ENCODE results near the gene FOXP1. TPM values are rescaled to one million over a fixed set of nuclear protein-coding genes. Genes with fewer than 3 reads are reported as not detected.

FOXP1 gene
- total RNA-seq, 2 experiments from 2014 or later: 493 to 508 TPM

GRCh38 chr3:71316066-71316777 lies 267.3 kb downstream of the FOXP1 start:
- Histone ChIP-seq H3K9me3 (ENCODE audit: control insufficient read depth in 1 of 2, insufficient read depth in 1 of 2, low read length in 2 of 2) (no peaks in the 10 kb centered on the region), H3K36me3 (ENCODE audit: insufficient read depth, low read length) (peaks cover 3% of the 10 kb centered on the region), H3K4me1 (ENCODE audit: insufficient read depth, low read length) (peaks cover 8% of the 10 kb centered on the region), H3K27me3 (ENCODE audit: control insufficient read depth in 1 of 2, insufficient read depth in 2 of 2, low read length in 2 of 2) (no peaks in the 10 kb centered on the region), H3K4me3 (ENCODE audit: low read length) (no peak overlapping the region), H3K27ac (ENCODE audit: low read depth in 1 of 2, low read length in 2 of 2) (no peak overlapping the region)
- ChIA-PET POLR2A (interaction anchor here (0.6 to 0.9 kb wide), 2 partner anchors 42 to 140 kb away, joined by 3 read pairs; no protein-coding TSS in a partner anchor), CTCF (interaction anchor here (0.7 to 1.1 kb wide), 2 partner anchors 66 to 195 kb away, joined by 3 to 4 read pairs; no protein-coding TSS in a partner anchor)
- DNase-seq (no peak), ATAC-seq (ENCODE audit: poor library complexity) (peak; percentile 60)
- peaks cover 11% of the 10 kb centered on the region for H3K36me3 Mint-ChIP-seq (ENCODE audit: low read depth)
- peak overlapping the region; percentile 18 for H3K4me3 Mint-ChIP-seq
- no peak for TF ChIP-seq CTCF (IDR thresholded peaks at IDR 0.05)
- peaks cover 52% of the 10 kb centered on the region for H3K4me1 Mint-ChIP-seq (ENCODE audit: low read depth)
- peak overlapping the region; percentile 80 for H3K27ac Mint-ChIP-seq
- H3K27me3 Mint-ChIP-seq: no peaks in the 10 kb centered on the region
- intact Hi-C loops (cut with DNase I, micrococcal nuclease): loop anchor here in 1 of 2 experiments (10.0 kb wide), 1 partner anchor 49 kb away; no protein-coding TSS in a partner anchor
- no peaks in the 10 kb centered on the region for H3K9me3 Mint-ChIP-seq

- Histone ChIP-seq H3K9me3 (ENCODE audit: control insufficient read depth in 1 of 2, insufficient read depth in 1 of 2, low read length in 2 of 2) (no peaks in the 10 kb centered on the region), H3K27ac (ENCODE audit: low read depth in 1 of 2, low read length in 2 of 2) (no peak overlapping the region), H3K4me3 (ENCODE audit: low read length) (no peak overlapping the region), H3K36me3 (ENCODE audit: insufficient read depth, low read length) (peaks cover 6% of the 10 kb centered on the region), H3K4me1 (ENCODE audit: insufficient read depth, low read length) (peaks cover 12% of the 10 kb centered on the region), H3K27me3 (ENCODE audit: control insufficient read depth in 1 of 2, insufficient read depth in 2 of 2, low read length in 2 of 2) (no peaks in the 10 kb centered on the region)
- no peak overlapping the region for H3K4me3 Mint-ChIP-seq
- ATAC-seq (ENCODE audit: poor library complexity) (no peak), DNase-seq (no peak)
- no peaks in the 10 kb centered on the region for H3K9me3 Mint-ChIP-seq
- no peaks in the 10 kb centered on the region for H3K27me3 Mint-ChIP-seq
- intact Hi-C loops (cut with DNase I, micrococcal nuclease): loop anchor here in 1 of 2 experiments (10.0 kb wide), 1 partner anchor 49 kb away; no protein-coding TSS in a partner anchor
- H3K4me1 Mint-ChIP-seq (ENCODE audit: low read depth): peaks cover 60% of the 10 kb centered on the region
- H3K27ac Mint-ChIP-seq: peak overlapping the region; percentile 80
- no peak for TF ChIP-seq CTCF (IDR thresholded peaks at IDR 0.05)
- POLR2A ChIA-PET: no interaction called here
- H3K36me3 Mint-ChIP-seq (ENCODE audit: low read depth): peaks cover 16% of the 10 kb centered on the region
- CTCF ChIA-PET: interaction anchor here (1.1 to 1.7 kb wide), 2 partner anchors 11 to 196 kb away, joined by 3 to 4 read pairs; no protein-coding TSS in a partner anchor
Measured at GRCh38 chr3:71315431-71315830, 268.1 kb downstream of the FOXP1 start.

GRCh38 chr3:71313844-71314243 lies 269.7 kb downstream of the FOXP1 start:
- ChIA-PET CTCF (no interaction called here), POLR2A (interaction anchor here (1.0 kb wide), 1 partner anchor 114 kb away, joined by 3 read pairs; no protein-coding TSS in a partner anchor)
- H3K36me3 Mint-ChIP-seq (ENCODE audit: low read depth): peaks cover 19% of the 10 kb centered on the region
- peaks cover 15% of the 10 kb centered on the region for H3K4me1 ChIP-seq (ENCODE audit: insufficient read depth, low read length)
- no peaks in the 10 kb centered on the region for H3K9me3 Mint-ChIP-seq
- peaks cover 76% of the 10 kb centered on the region for H3K4me1 Mint-ChIP-seq (ENCODE audit: low read depth)
- H3K9me3 ChIP-seq (ENCODE audit: control insufficient read depth in 1 of 2, insufficient read depth in 1 of 2, low read length in 2 of 2): no peaks in the 10 kb centered on the region
- TF ChIP-seq CTCF (IDR thresholded peaks at IDR 0.05): no peak
- ATAC-seq (ENCODE audit: poor library complexity): no peak
- intact Hi-C loops (cut with DNase I, micrococcal nuclease): loop anchor here in 1 of 2 experiments (5.0 to 10.0 kb wide), 2 partner anchors 51 to 198 kb away; no protein-coding TSS in a partner anchor
- peak overlapping the region; percentile 80 for H3K27ac Mint-ChIP-seq
- H3K27me3 ChIP-seq (ENCODE audit: control insufficient read depth in 1 of 2, insufficient read depth in 2 of 2, low read length in 2 of 2): no peaks in the 10 kb centered on the region
- H3K27me3 Mint-ChIP-seq: no peaks in the 10 kb centered on the region
- H3K4me3 Mint-ChIP-seq: no peak overlapping the region
- H3K36me3 ChIP-seq (ENCODE audit: insufficient read depth, low read length): peaks cover 6% of the 10 kb centered on the region
- H3K27ac ChIP-seq (ENCODE audit: low read depth in 1 of 2, low read length in 2 of 2): no peak overlapping the region
- H3K4me3 ChIP-seq (ENCODE audit: low read length): no peak overlapping the region
- no peak for DNase-seq
